SK-N-SH treated with all-trans-retinoic acid at 6 μM for 48 hours (cell line): Measurements from ENCODE around the gene GPD1.

Experiments
- ATAC-seq: fragments of 200-7000 bp; cut with Tn5 transposase; 3 replicates; pipeline ENCODE4 v1.9.1; 2020; ENCODE audit warnings: mild to moderate bottlenecking, moderate library complexity
- ARNTL ChIP-seq: fragments of 450-650 bp; formaldehyde crosslinking; IDR thresholded peaks from 2 replicates; pipeline ENCODE4 v1.5.0; 2020; ENCODE audit warnings: low read depth, mild to moderate bottlenecking, moderate library complexity, borderline replicate concordance
- BACH2 ChIP-seq: fragments of 250-450 bp; sonication (Bioruptor Pico); IDR thresholded peaks from 2 replicates; pipeline ENCODE4 v1.9.0; 2021; ENCODE audit warnings: mild to moderate bottlenecking, borderline replicate concordance
- CREB5 ChIP-seq: fragments of 250-450 bp; sonication (Bioruptor Pico); IDR thresholded peaks from 2 replicates; pipeline ENCODE4 v1.5.1; 2020; ENCODE audit warnings: low read depth, mild to moderate bottlenecking, moderate library complexity
- CSDC2 ChIP-seq: fragments of 250-450 bp; sonication (Bioruptor Pico); IDR thresholded peaks from 2 replicates; pipeline ENCODE4 v1.5.0; 2020; ENCODE audit warnings: mild to moderate bottlenecking, moderate library complexity
- ESRRG ChIP-seq: fragments of 250-450 bp; sonication (Bioruptor Pico); IDR thresholded peaks from 2 replicates; pipeline ENCODE4 v1.6.1; 2021; ENCODE audit warnings: mild to moderate bottlenecking
- GLIS3 ChIP-seq: fragments of 250-450 bp; sonication (Bioruptor Pico); IDR thresholded peaks from 2 replicates; pipeline ENCODE4 v1.5.0; 2020; ENCODE audit warnings: mild to moderate bottlenecking, moderate library complexity
- ISL1 ChIP-seq: fragments of 250-450 bp; sonication (Bioruptor Pico); IDR thresholded peaks from 2 replicates; pipeline ENCODE4 v2.1.2; 2022; ENCODE audit warnings: mild to moderate bottlenecking, moderate library complexity
- OSR1 ChIP-seq: fragments of 250-450 bp; sonication (Bioruptor Pico); IDR thresholded peaks from 2 replicates; pipeline ENCODE4 v1.8.0; 2022; ENCODE audit warnings: moderate library complexity, mild to moderate bottlenecking, inconsistent platforms
- PPARA ChIP-seq: fragments of 250-450 bp; sonication (Bioruptor Pico); IDR thresholded peaks from 2 replicates; pipeline ENCODE4 v1.5.0; 2020; ENCODE audit warnings: mild to moderate bottlenecking, borderline replicate concordance
- RARB ChIP-seq: fragments of 250-450 bp; sonication (Bioruptor Pico); IDR thresholded peaks from 2 replicates; pipeline ENCODE4 v1.8.0; 2021; ENCODE audit warnings: mild to moderate bottlenecking, moderate library complexity
- SNAI2 ChIP-seq: fragments of 250-450 bp; sonication (Bioruptor Pico); IDR thresholded peaks from 2 replicates; pipeline ENCODE4 v1.5.0; 2020; ENCODE audit warnings: mild to moderate bottlenecking, moderate library complexity
- TCF4 ChIP-seq: fragments of 250-450 bp; sonication (Bioruptor Pico); IDR thresholded peaks from 2 replicates; pipeline ENCODE4 v1.8.0; 2021; ENCODE audit warnings: mild to moderate bottlenecking, moderate library complexity, borderline replicate concordance
- ZC3H10 ChIP-seq: fragments of 250-450 bp; sonication (Bioruptor Pico); IDR thresholded peaks from 2 replicates; pipeline ENCODE4 v1.5.1; 2021; ENCODE audit warnings: mild to moderate bottlenecking, moderate library complexity
- ZFP30 ChIP-seq: fragments of 450-650 bp; formaldehyde crosslinking; IDR thresholded peaks from 2 replicates; pipeline ENCODE4 v1.5.0; 2022; ENCODE audit warnings: mild to moderate bottlenecking, moderate library complexity
- ZNF565 ChIP-seq: fragments of 450-650 bp; formaldehyde crosslinking; conservative IDR thresholded peaks from 2 replicates; pipeline ENCODE4 v1.5.0; 2020; ENCODE audit warnings: low read depth, mild to moderate bottlenecking, moderate library complexity
- ZNF8 ChIP-seq: fragments of 450-650 bp; formaldehyde crosslinking; IDR thresholded peaks from 2 replicates; pipeline ENCODE4 v1.5.0; 2020; ENCODE audit warnings: mild to moderate bottlenecking, moderate library complexity
- TF ChIP-seq, protein P1 (sequence below): fragments of 250-450 bp; sonication (Bioruptor Pico); IDR thresholded peaks from 2 replicates; pipeline ENCODE4 v1.5.0; 2020; ENCODE audit warnings: mild to moderate bottlenecking, moderate library complexity
- TF ChIP-seq, protein P2 (sequence below): fragments of 250-450 bp; sonication (Bioruptor Pico); IDR thresholded peaks from 2 replicates; pipeline ENCODE4 v1.8.0; 2020; ENCODE audit warnings: mild to moderate bottlenecking, moderate library complexity, borderline replicate concordance
- TF ChIP-seq, protein P3 (sequence below): fragments of 250-450 bp; sonication (Bioruptor Pico); IDR thresholded peaks from 2 replicates; pipeline ENCODE4 v1.5.1; 2021; ENCODE audit warnings: mild to moderate bottlenecking, moderate library complexity

The GPD1 gene

GRCh38 chr12:50081096-50081808 is 22.6 kb upstream of the GPD1 start:
- no peak for ATAC-seq
- TF ChIP-seq ZC3H10 (CRISPR knock-in tag) = no peak
- TF ChIP-seq, protein P1, sequence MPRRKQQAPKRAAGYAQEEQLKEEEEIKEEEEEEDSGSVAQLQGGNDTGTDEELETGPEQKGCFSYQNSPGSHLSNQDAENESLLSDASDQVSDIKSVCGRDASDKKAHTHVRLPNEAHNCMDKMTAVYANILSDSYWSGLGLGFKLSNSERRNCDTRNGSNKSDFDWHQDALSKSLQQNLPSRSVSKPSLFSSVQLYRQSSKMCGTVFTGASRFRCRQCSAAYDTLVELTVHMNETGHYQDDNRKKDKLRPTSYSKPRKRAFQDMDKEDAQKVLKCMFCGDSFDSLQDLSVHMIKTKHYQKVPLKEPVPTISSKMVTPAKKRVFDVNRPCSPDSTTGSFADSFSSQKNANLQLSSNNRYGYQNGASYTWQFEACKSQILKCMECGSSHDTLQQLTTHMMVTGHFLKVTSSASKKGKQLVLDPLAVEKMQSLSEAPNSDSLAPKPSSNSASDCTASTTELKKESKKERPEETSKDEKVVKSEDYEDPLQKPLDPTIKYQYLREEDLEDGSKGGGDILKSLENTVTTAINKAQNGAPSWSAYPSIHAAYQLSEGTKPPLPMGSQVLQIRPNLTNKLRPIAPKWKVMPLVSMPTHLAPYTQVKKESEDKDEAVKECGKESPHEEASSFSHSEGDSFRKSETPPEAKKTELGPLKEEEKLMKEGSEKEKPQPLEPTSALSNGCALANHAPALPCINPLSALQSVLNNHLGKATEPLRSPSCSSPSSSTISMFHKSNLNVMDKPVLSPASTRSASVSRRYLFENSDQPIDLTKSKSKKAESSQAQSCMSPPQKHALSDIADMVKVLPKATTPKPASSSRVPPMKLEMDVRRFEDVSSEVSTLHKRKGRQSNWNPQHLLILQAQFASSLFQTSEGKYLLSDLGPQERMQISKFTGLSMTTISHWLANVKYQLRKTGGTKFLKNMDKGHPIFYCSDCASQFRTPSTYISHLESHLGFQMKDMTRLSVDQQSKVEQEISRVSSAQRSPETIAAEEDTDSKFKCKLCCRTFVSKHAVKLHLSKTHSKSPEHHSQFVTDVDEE (CRISPR knock-in tag) = no peak
- TF ChIP-seq ISL1 (CRISPR knock-in tag) = no peak
- TF ChIP-seq, protein P2, sequence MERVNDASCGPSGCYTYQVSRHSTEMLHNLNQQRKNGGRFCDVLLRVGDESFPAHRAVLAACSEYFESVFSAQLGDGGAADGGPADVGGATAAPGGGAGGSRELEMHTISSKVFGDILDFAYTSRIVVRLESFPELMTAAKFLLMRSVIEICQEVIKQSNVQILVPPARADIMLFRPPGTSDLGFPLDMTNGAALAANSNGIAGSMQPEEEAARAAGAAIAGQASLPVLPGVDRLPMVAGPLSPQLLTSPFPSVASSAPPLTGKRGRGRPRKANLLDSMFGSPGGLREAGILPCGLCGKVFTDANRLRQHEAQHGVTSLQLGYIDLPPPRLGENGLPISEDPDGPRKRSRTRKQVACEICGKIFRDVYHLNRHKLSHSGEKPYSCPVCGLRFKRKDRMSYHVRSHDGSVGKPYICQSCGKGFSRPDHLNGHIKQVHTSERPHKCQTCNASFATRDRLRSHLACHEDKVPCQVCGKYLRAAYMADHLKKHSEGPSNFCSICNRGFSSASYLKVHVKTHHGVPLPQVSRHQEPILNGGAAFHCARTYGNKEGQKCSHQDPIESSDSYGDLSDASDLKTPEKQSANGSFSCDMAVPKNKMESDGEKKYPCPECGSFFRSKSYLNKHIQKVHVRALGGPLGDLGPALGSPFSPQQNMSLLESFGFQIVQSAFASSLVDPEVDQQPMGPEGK = no peak
- no peak for TF ChIP-seq ZNF8 (CRISPR knock-in tag)
- TF ChIP-seq ARNTL (CRISPR knock-in tag) = no peak
- no peak for TF ChIP-seq GLIS3 (CRISPR knock-in tag)

DNA sequence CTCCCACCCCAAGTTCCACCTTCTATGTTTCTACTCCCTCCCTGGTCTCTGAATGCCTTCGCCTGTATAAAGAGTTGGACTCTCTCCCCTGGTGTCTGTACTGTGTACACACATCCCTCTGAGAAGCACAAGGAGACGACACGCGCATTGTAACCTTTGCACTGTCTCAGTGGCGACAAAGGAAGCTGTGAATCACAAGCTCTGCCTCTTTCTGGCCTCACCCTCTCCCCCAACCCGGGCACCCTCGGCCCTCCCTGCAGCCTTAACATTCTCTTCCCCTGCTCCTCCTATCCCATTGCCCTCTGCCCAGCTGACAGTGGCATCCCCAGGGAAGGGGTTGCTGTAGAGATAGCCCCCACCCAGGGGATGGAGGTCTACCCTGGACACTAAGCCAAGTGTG is 21.2 kb upstream of the GPD1 start:
- TF ChIP-seq ZFP30 (CRISPR knock-in tag) (no peak), ZNF565 (CRISPR knock-in tag) (no peak), PPARA (CRISPR knock-in tag) (no peak), ESRRG (CRISPR knock-in tag) (no peak), OSR1 (no peak), TCF4 (CRISPR knock-in tag) (no peak), CREB5 (CRISPR knock-in tag) (no peak), RARB (CRISPR knock-in tag) (no peak), SNAI2 (CRISPR knock-in tag) (no peak), ARNTL (CRISPR knock-in tag) (no peak), ZC3H10 (CRISPR knock-in tag) (no peak), GLIS3 (CRISPR knock-in tag) (no peak), CSDC2 (CRISPR knock-in tag) (no peak), ISL1 (CRISPR knock-in tag) (no peak), BACH2 (CRISPR knock-in tag) (no peak), ZNF8 (CRISPR knock-in tag) (no peak)
- TF ChIP-seq, protein P3, sequence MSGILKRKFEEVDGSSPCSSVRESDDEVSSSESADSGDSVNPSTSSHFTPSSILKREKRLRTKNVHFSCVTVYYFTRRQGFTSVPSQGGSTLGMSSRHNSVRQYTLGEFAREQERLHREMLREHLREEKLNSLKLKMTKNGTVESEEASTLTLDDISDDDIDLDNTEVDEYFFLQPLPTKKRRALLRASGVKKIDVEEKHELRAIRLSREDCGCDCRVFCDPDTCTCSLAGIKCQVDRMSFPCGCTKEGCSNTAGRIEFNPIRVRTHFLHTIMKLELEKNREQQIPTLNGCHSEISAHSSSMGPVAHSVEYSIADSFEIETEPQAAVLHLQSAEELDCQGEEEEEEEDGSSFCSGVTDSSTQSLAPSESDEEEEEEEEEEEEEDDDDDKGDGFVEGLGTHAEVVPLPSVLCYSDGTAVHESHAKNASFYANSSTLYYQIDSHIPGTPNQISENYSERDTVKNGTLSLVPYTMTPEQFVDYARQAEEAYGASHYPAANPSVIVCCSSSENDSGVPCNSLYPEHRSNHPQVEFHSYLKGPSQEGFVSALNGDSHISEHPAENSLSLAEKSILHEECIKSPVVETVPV (CRISPR knock-in tag) = no peak
- TF ChIP-seq, protein P2 = no peak
- TF ChIP-seq, protein P1 (CRISPR knock-in tag) = no peak
- no peak for ATAC-seq
